ENCODE measurements around the gene MAGI2.

- TF ChIP-seq ZFP30 (CRISPR knock-in tag; IDR thresholded peaks at IDR 0.05), result no peak
- TF ChIP-seq ESRRG (CRISPR knock-in tag; IDR thresholded peaks at IDR 0.05), result no peak
- no peak for TF ChIP-seq CREB5 (CRISPR knock-in tag; IDR thresholded peaks at IDR 0.05; ENCODE audit: low read depth)
- TF ChIP-seq OSR1 (CRISPR knock-in tag; IDR thresholded peaks at IDR 0.05), result no peak
- no peak for TF ChIP-seq POU6F1 (CRISPR knock-in tag; IDR thresholded peaks at IDR 0.05; ENCODE audit: borderline replicate concordance, low read depth)
- no peak for TF ChIP-seq TCF4 (CRISPR knock-in tag; IDR thresholded peaks at IDR 0.05; ENCODE audit: borderline replicate concordance)
- no peak for TF ChIP-seq PATZ1 (CRISPR knock-in tag; IDR thresholded peaks at IDR 0.05; ENCODE audit: borderline replicate concordance)
- no peak for TF ChIP-seq PPARA (CRISPR knock-in tag; IDR thresholded peaks at IDR 0.05; ENCODE audit: borderline replicate concordance)
- TF ChIP-seq CSDC2 (CRISPR knock-in tag; IDR thresholded peaks at IDR 0.05), result no peak
These were observed 315.5 kb downstream of the MAGI2 start for GRCh38 chr7:79137942-79138341.

Data from SK-N-SH treated with all-trans-retinoic acid at 6 μM for 48 hours (cell line).